ENCODE results near the gene CA6.

DNA sequence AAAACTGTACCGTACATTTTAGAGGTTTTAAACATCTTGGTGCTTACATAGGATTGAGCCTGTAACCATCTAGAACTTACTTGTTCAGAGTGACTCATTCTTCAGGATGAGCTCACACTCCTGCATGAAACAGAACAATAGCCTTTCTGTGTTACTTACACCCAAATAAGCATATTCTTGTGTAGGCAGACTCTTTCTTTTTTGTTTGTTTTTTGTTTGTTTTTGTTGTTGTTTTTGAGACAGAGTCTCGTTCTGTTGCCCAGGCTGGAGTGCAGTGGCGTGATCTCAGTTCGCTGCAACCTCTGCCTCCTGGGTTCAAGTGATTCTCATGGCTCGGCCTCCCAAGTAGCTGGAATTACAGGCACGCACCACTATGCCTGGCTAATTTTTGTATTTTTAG lies 3.8 kb upstream of the CA6 start:
- TF ChIP-seq CTCF (IDR thresholded peaks at IDR 0.05) (no peak), POLR2A (IDR thresholded peaks at IDR 0.05) (no peak)
